Neural progenitor cell (in vitro differentiated cells): ENCODE data around the gene TMEM107.

Experiments used
- CTCF ChIP-seq: fragments of 200-600 bp; sonication (generic); IDR thresholded peaks from 2 replicates; pipeline ENCODE4 v1.5.1; 2017; ENCODE audit warnings: antibody characterized with exemption, mild to moderate bottlenecking
- EZH2 ChIP-seq: fragments of 200-600 bp; sonication (generic); IDR thresholded peaks from 2 replicates; pipeline ENCODE4 v1.6.1; 2017; ENCODE audit warnings: antibody characterized with exemption, mild to moderate bottlenecking, moderate library complexity

DNA sequence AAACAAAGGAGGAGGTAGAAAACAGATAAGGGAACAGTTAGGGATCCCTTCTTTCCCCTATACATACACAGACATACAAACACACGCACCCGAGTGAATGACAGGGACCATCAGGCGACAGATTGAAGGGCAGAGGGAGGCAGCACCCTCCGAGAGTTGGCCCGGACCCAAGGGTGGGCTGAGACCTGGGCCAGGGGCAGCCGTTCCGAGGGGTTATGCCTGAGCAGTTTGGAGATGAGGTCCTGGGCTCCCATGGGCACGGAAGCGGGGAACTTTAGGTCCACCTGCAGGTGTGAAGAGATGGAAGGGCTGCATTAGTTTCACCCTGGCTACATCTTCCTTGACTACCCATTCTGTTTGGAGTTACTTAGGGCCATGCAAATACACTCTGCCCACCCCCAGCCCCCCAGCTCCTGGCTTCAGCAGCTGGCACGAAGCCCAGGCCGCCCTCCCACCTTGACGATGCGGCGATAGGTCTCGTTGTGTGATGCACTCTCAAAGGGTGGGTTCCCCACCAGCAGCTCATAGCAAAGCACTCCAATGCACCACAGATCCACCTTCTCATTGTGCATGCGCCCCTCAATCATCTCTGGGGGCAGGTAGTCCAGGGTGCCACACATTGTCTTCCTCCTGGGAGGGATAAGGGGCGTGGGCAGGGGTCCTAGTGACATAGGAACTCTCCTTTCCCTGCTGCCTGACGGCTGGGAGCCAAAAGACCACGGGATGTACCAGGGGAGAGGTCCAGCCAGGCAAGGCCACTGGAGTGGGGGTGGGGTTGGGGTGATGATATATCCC lies 28.8 kb upstream of the TMEM107 start:
- no peak for TF ChIP-seq CTCF
- TF ChIP-seq EZH2: no peak
